HG03378 (cell line): ENCODE measurements around the gene ZNF804B.

Experiments used
- ATAC-seq: cut with Tn5 transposase; IDR thresholded peaks from one replicate; pipeline ENCODE4 v1.9.1; 2021; ENCODE audit warnings: mild to moderate bottlenecking, moderate library complexity; ENCODE audit not compliant: unreplicated experiment

ZNF804B gene

DNA sequence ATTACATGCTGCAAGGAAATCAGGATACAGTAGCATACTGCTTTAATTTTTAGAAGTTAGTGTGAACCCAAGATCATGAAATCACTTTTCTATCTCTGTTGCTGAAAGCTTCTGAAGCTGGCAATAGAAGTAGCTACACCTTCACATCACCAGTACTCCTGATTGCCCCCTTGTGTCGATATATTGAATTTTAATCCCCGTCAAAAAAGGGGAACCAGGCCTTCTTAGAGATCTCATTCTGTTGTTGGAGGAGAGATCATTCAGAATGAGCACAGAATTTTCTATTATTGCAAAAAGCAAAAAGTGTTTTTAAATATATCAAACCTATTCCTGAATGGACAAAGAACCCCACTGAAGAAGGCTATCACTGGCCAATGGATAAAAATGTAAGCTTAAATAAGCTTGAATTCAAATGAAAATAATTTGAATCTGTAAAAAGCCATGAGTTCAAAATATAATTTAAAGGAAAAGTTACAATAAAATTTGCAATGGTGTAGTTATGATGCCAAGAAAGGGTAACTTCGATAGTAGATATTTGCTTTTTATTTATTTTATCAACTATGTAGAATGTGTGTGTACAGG is 75.7 kb downstream of the ZNF804B start:
- ATAC-seq: peak; percentile 92

- no peak for ATAC-seq
Observed at GRCh38 chr7:88842201-88842600, 82.7 kb downstream of the ZNF804B start.

GRCh38 chr7:88845091-88845490 is 85.6 kb downstream of the ZNF804B start:
- no peak for ATAC-seq

DNA sequence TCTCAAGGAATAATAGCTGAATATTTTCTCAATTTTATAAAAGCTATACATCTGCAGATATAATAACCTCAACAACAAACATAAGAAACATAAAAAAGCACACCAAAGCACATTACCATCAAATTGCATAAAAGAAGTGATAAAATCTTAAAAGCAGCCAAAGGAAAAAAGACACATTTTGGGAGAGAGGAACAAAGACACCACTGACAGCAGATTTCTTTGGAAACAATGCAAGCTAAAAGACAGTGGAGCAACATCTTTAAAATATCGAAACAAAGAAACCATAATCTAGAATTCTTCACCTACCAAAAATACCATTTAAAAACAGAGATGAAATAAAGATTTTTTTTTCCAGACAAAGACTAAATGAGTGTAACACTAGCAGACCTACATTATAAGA is 91.7 kb downstream of the ZNF804B start:
- no peak for ATAC-seq

DNA sequence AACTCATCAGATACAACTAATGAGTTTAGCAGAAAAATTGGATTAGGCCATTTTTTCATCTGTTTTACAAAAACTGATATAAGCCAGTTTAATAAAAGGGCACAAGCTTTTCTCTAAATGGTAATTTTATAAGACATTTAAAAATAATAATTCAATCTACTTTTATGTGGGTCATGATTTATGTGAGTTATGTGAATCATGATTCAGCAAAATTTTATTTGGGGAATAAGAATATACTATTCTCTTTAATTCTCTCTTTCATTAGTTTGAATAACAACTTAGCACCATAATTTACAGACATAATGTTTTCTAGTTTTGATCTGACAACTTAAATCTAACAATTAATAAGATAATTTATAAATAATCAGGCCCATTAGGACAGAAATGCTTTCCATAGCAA is 99.8 kb downstream of the ZNF804B start:
- ATAC-seq: no peak

DNA sequence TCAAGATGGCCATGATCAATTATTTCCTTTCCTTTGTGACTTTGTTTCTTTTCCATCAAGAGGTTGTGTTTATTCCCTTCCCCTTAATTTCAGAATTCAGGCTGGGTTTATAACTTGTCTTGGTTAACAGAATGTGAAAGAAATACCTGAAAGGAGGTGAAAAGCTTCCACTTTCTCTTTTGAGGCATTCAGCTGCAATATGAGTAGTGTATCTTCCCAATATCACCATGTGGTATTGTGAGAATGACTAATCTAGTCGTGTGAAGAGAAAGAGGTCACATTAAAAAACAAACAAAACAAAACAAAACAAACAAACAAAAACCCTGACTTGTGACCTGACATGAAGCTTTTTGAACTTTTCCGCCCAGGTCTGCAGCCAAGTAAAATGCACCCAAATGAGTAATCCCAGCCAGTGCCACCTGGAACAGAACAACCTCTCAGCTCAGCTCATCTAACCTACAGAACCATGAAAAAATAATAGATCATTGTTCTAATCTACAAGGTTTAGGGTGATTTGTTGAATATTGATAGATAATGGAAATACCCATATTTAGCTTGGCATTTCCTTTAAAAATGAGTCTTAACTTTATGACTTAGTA is 106.9 kb downstream of the ZNF804B start:
- ATAC-seq: no peak

DNA sequence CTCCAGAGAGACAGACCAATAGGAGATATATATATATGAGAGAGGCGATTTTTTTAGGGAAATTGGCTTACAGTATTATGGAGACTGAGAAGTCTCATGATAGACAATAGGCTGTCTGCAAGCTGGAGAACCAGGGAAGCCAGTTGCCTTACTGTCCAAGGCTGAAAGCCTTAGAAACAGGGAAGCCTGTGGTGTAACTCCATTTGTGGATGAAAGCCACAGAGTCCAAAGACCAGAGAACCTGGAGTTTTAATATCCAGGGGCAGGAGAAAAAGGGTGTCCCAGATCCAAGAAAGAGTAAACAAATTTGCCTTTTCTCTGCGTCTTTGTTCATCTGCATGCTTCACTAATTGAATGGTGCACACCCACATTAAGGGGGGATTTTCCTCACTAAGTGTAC is 107.7 kb downstream of the ZNF804B start:
- ATAC-seq: no peak

DNA sequence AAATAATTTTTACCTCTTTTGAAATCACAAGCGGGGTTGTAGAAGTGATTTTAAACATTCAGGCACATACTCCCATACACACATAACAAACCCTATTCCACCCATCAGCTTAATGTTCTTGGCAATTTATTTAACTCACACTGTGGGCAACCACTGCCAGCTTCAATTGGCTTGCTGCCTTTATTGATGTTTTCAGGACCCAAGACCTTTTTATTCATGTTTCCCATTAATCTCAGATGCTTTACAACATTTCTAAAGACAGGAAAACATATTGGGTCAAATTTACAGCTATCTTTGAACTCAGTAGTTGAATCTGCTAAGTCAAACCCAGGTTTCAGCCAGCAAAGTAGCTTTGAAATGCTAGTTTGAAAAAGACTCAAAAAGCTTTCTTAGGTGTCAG is 109.0 kb downstream of the ZNF804B start:
- ATAC-seq: no peak

GRCh38 chr7:88881136-88881535 is 121.6 kb downstream of the ZNF804B start:
- no peak for ATAC-seq

GRCh38 chr7:88885131-88885530 is 125.6 kb downstream of the ZNF804B start:
- ATAC-seq: no peak

GRCh38 chr7:88888684-88889083 is 129.2 kb downstream of the ZNF804B start:
- no peak for ATAC-seq

GRCh38 chr7:88910516-88910915 is 151.0 kb downstream of the ZNF804B start:
- no peak for ATAC-seq

DNA sequence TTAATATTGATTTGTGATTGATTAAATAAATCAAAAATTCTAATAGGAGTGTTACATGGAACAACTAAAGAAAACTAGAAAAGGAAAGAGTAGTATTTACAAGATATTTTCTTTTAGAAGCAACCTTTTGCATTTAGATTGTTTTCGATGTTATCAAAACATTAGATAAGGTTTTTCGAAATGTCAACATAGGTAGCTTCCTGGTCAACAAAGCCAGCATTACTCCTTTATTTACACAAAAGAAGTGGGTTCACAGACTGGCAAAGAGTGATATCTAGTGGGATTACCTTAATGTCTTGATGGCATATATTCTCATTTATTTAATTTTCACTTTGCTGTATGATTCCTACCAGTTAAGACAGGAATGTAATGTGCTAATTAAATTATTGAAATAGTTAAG is 153.4 kb downstream of the ZNF804B start:
- no peak for ATAC-seq

DNA sequence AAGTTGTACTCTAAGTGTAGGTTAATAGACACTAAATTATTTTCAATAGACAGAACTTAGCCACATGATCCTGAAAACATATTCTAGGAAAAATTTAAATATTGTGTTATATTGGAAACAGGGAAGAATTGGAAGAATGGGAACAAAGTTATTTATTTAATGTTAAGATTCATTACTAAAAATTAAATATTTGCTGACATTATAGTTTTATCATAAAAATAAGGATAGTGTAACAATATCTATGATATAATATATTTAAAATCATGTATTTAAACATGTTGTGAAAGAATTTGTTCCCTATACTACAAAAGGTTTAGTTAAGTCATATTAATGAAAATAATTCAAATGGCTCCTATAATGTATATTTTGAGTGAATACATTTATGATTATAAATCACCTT is 156.1 kb downstream of the ZNF804B start:
- ATAC-seq: no peak

DNA sequence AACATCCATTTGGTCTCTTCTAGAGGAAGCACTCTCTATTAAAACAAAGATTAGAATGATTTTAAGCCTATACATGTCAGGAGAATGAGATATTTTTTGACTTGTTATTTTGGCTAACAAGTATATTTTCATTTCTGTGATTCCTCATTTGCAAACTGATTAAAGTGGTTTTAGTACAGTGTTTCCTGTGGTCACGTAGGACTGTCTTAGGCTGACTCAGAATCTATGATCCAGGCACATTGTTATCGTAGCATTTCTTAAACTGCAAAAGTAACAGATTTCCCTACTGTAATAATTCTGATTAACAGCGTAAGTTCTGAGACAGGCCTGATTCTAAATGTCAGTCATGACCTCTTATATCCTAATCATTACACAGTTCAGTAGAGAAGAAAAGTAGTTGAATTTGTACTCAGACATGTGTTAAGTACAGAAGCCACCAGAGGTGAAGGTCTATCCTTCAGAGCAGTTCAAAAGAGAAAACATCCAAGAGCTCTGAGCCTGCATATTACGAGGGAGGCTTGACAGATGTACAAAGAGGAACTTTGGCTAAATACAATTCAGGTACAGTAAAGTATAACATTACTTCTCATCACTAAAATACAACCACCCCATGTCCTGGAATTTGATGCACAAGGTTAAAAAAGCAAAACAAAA is 160.1 kb downstream of the ZNF804B start:
- ATAC-seq: no peak

DNA sequence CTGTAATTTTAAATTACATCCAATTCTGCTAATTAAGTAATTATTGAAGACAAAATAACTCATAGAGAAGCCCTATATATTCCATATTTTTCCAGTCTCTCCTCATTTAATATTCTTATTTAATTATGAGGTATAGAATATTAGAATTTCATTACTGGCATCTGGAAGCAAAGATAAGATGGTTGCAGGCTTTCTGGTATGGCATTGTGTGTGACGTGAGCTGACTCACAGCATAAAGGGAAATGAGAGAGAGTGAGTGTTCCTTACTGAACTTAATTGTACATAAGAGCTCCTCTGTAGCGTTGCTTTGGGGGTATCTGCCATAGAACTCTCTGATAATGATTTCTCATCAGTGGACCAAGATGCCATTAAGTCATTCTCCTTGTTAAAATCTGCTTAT is 163.4 kb downstream of the ZNF804B start:
- ATAC-seq: no peak

GRCh38 chr7:88928276-88928675 is 168.8 kb downstream of the ZNF804B start:
- no peak for ATAC-seq

- no peak for ATAC-seq
Observed at GRCh38 chr7:88929719-88930118, 170.2 kb downstream of the ZNF804B start.

- ATAC-seq: no peak
Observed at GRCh38 chr7:88933285-88933684, 173.8 kb downstream of the ZNF804B start.

- no peak for ATAC-seq
Observed at GRCh38 chr7:88942815-88943501, 183.5 kb downstream of the ZNF804B start.

DNA sequence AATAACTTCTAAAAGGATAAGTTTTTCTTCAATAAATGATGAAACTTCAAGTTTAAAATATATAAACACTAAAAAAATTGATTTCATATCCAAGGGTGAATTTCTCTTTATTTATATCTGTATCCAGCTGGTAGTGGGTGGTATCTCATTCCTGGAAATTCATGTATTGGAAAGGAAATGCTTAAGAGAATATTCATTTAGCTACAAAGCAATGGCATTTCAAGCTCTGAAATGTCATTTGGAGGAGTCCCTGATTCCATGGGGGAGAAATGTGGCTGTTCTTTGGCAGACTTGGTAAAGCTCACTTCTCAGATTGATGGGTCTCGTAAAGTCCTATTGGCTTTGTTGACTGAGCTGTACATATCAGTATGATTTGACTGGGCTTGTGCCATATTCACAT is 192.3 kb downstream of the ZNF804B start:
- ATAC-seq: no peak

- no peak for ATAC-seq
Observed at GRCh38 chr7:88964418-88964817, 204.9 kb downstream of the ZNF804B start.
